Natural killer cell (primary cell): ENCODE measurements around the gene FMNL3. TPM values are rescaled to one million over a fixed set of nuclear protein-coding genes. Genes with fewer than 3 reads are reported as not detected.
A peak's percentile ranks its signal among the peaks of the same experiment; 100 is the strongest.

ENCODE experiments used
- ATAC-seq, 3 donors: fragments of 150-1000 bp in 2 of 3; fragments of 200-7000 bp in 1 of 3; cut with Tn5 transposase; 1 replicate in 1 of 3; 2 replicates in 2 of 3; pipeline ENCODE4 v1.10.0; 2021; ENCODE audit warnings: mild to moderate bottlenecking in 2 of 3, moderate library complexity in 2 of 3
- DNase-seq, 2 donors: peaks; one replicate each; pipeline versions ENCODE4 v3.0.0 to v3.0.0-alpha.2; 2013 to 2021; ENCODE audit warnings: mixed read lengths in 1 of 2
- H3K27ac ChIP-seq: one replicate; pipeline ENCODE4 v1.5.1; 2013; ENCODE audit warnings: mild to moderate bottlenecking, low read length
- H3K27me3 ChIP-seq: one replicate; pipeline ENCODE4 v1.6.1; 2013; ENCODE audit warnings: low read length; ENCODE audit not compliant: control insufficient read depth, insufficient read depth
- H3K36me3 ChIP-seq: one replicate; pipeline ENCODE4 v1.6.1; 2013; ENCODE audit warnings: low read length; ENCODE audit not compliant: control insufficient read depth, insufficient read depth
- H3K4me1 ChIP-seq: one replicate; pipeline ENCODE4 v1.6.1; 2013; ENCODE audit warnings: low read length; ENCODE audit not compliant: control insufficient read depth, insufficient read depth
- H3K4me3 ChIP-seq: one replicate; pipeline ENCODE4 v1.5.1; 2013; ENCODE audit warnings: low read length
- H3K9me3 ChIP-seq: one replicate; pipeline ENCODE4 v1.6.1; 2013; ENCODE audit warnings: low read length; ENCODE audit not compliant: control insufficient read depth, insufficient read depth
- H3K27ac Mint-ChIP-seq, 2 donors: one replicate each; pipeline ENCODE4 v1.8.0; 2022; ENCODE audit warnings: mild to moderate bottlenecking in 2 of 2, mixed read lengths in 2 of 2, moderate library complexity in 1 of 2
- H3K27me3 Mint-ChIP-seq, 2 donors: one replicate each; pipeline ENCODE4 v1.8.0; 2022; ENCODE audit warnings: low read depth in 2 of 2, mixed read lengths in 2 of 2
- H3K36me3 Mint-ChIP-seq: one replicate; pipeline ENCODE4 v1.8.0; 2022; ENCODE audit warnings: mixed read lengths
- H3K4me1 Mint-ChIP-seq, 2 donors: one replicate each; pipeline ENCODE4 v1.8.0; 2022; ENCODE audit warnings: mixed read lengths in 2 of 2
- H3K4me3 Mint-ChIP-seq: one replicate; pipeline ENCODE4 v1.8.0; 2022; ENCODE audit warnings: mild to moderate bottlenecking, moderate library complexity, mixed read lengths
- H3K9me3 Mint-ChIP-seq, 2 donors: one replicate each; pipeline ENCODE4 v1.8.0; 2022; ENCODE audit warnings: mixed read lengths in 2 of 2
- WGBS: methylation state at CpG from one replicate; pipeline ENCODE4 v1.1.7; 2013; ENCODE audit warnings: missing lambda C conversion rate; ENCODE audit not compliant: insufficient coverage; 5-methylcytosine and 5-hydroxymethylcytosine counted together
- intact Hi-C: fragments of 100-400 bp; cut with micrococcal nuclease; formaldehyde crosslinking; loops from one replicate; pipeline ENCODE4 v1.14.2; 2022
- total RNA-seq, 4 donors: library from RNA; stranded (reverse); fragments of 120-200 nt in 1 of 4; gene quantifications; one replicate each; pipeline versions ENCODE4 v1.2.3 to v1.2.4, GENCODE V29; 2013 to 2022
- TF ChIP-seq, protein P1 (sequence below): fragments of 200-600 bp; IDR thresholded peaks from one replicate; pipeline ENCODE4 v1.8.0; 2022; ENCODE audit warnings: antibody characterized with exemption

Gene FMNL3
- total RNA-seq, 3 donors from 2014 or later (not counting 1 experiment from before 2014, with no cell fraction given): 54.2 to 82.6 (median 58.7) TPM

GRCh38 chr12:49675137-49675536, 32.1 kb downstream of the FMNL3 start:
- DNase-seq (no peak), ATAC-seq (no peak)
- Histone ChIP-seq H3K4me1 (peaks cover 53% of the 10 kb centered on the region), H3K9me3 (no peaks in the 10 kb centered on the region), H3K4me3 (no peak overlapping the region), H3K27me3 (no peaks in the 10 kb centered on the region), H3K36me3 (no peaks in the 10 kb centered on the region), H3K27ac (no peak overlapping the region)
- H3K9me3 Mint-ChIP-seq: no peaks in the 10 kb centered on the region
- H3K36me3 Mint-ChIP-seq: no peaks in the 10 kb centered on the region
- TF ChIP-seq, protein P1, sequence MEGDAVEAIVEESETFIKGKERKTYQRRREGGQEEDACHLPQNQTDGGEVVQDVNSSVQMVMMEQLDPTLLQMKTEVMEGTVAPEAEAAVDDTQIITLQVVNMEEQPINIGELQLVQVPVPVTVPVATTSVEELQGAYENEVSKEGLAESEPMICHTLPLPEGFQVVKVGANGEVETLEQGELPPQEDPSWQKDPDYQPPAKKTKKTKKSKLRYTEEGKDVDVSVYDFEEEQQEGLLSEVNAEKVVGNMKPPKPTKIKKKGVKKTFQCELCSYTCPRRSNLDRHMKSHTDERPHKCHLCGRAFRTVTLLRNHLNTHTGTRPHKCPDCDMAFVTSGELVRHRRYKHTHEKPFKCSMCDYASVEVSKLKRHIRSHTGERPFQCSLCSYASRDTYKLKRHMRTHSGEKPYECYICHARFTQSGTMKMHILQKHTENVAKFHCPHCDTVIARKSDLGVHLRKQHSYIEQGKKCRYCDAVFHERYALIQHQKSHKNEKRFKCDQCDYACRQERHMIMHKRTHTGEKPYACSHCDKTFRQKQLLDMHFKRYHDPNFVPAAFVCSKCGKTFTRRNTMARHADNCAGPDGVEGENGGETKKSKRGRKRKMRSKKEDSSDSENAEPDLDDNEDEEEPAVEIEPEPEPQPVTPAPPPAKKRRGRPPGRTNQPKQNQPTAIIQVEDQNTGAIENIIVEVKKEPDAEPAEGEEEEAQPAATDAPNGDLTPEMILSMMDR: no peak
- peaks cover 68 to 74% of the 10 kb centered on the region in 2 donors for H3K4me1 Mint-ChIP-seq
- H3K27me3 Mint-ChIP-seq: no peaks in the 10 kb centered on the region
- peak overlapping the region; percentile 35 for H3K4me3 Mint-ChIP-seq
- intact Hi-C loops: no loop called here
- WGBS: 55% methylated on average over 7 of the region's 7 CpGs
- H3K27ac Mint-ChIP-seq: peak overlapping the region; percentile 89 to 92

DNA sequence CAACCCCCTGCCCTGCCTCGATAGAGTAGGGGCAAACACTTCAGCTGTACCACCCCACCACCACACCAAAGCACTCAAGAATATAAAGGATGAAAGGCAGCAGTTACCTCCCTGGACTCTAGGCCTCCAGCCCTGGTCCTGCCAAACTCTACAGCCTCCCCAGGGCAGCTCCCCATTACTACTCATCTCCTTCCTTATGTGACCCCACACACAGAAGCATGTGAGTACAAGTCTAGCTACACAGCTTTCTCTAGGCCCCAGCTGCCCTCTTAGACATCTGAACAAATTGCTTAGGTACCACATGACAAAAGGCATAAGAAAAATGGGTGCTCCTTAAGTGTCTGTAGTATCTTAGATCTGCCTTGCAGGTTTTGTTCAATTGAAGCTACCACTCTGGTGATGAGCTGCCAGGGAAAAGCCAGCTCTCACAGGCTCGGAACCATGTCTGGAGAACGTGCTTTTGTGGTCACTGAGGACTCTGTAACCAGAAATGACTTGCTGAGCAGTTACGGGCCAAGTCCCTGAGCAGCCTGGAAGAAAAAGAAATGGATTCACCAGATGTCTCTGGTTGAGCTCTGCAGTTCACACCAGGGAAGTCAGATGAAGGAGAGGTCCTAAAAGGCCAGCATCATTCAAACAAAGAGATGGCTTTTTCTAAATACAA, 32.8 kb downstream of the FMNL3 start:
- Histone ChIP-seq H3K4me3 (no peak overlapping the region), H3K27ac (peak overlapping the region; percentile 91), H3K4me1 (peaks cover 60% of the 10 kb centered on the region), H3K9me3 (no peaks in the 10 kb centered on the region), H3K36me3 (no peaks in the 10 kb centered on the region), H3K27me3 (no peaks in the 10 kb centered on the region)
- Mint-ChIP-seq H3K27me3 (no peaks in the 10 kb centered on the region), H3K4me3 (peak overlapping the region; percentile 51), H3K27ac (peak overlapping the region; percentile 89 to 92), H3K4me1 (peaks cover 75 to 81% of the 10 kb centered on the region in 2 donors), H3K36me3 (no peaks in the 10 kb centered on the region), H3K9me3 (no peaks in the 10 kb centered on the region)
- TF ChIP-seq, protein P1: no peak
- ATAC-seq (no peak), DNase-seq (no peak)
- 56% methylated on average over 4 of the region's 4 CpGs for WGBS
- intact Hi-C loops: no loop called here

- WGBS: 64% methylated on average over 12 of the region's 13 CpGs
- H3K4me3 Mint-ChIP-seq: peak overlapping the region; percentile 19
- ATAC-seq: peak; percentile 13 to 23 (median 16)
- no peaks in the 10 kb centered on the region for H3K27me3 Mint-ChIP-seq
- intact Hi-C loops: no loop called here
- Histone ChIP-seq H3K36me3 (no peaks in the 10 kb centered on the region), H3K4me3 (no peak overlapping the region), H3K4me1 (peaks cover 62% of the 10 kb centered on the region), H3K27ac (peak overlapping the region; percentile 91), H3K27me3 (no peaks in the 10 kb centered on the region), H3K9me3 (no peaks in the 10 kb centered on the region)
- peak overlapping the region; percentile 89 to 92 for H3K27ac Mint-ChIP-seq
- no peaks in the 10 kb centered on the region for H3K36me3 Mint-ChIP-seq
- TF ChIP-seq, protein P1: no peak
- peak in 1 of 2 donors; percentile 28 for DNase-seq
- no peaks in the 10 kb centered on the region for H3K9me3 Mint-ChIP-seq
- H3K4me1 Mint-ChIP-seq: peaks cover 75 to 88% of the 10 kb centered on the region in 2 donors
These were observed 33.5 kb downstream of the FMNL3 start for GRCh38 chr12:49673446-49674317.
